Stimulated activated CD8-positive, alpha-beta memory T cell treated with anti-CD3 and anti-CD28 coated beads, Interleukin-15, amount 100 ng/mL, for 1 hour (primary cell): ENCODE data around the gene EEF1AKMT1.
"Not testable (repeated sequence)": the region's sequence is repeated elsewhere in the genome, so short reads cannot be mapped to it uniquely, and the experiment has no call there.

ENCODE experiments used
- DNase-seq: peaks from one replicate; pipeline ENCODE4 v3.0.0-alpha.2; 2020; ENCODE audit warnings: low read depth

EEF1AKMT1 gene

DNA sequence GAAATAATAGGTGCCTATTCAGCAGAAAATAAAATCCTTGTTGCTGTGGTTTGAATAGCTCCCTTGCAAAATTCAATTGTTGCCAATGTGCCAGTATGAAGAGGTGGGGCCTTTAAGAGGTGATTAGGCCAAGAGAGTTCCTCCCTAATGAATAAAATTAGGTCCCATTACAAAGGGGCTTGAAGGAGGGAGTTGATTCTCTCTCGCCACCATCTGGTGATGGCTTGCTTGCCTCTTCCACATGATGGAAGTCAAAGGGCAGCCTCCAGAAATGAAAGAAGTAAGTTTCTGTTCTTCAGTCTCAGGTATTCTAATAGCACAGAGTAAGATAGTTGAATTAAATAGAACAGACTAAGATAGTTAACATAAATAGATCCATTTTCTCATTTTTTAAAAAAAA lies 3.0 kb upstream of the EEF1AKMT1 start:
- DNase-seq = no peak

- no peak for DNase-seq
Measured at GRCh38 chr13:20775961-20776360, 2.2 kb upstream of the EEF1AKMT1 start.

DNA sequence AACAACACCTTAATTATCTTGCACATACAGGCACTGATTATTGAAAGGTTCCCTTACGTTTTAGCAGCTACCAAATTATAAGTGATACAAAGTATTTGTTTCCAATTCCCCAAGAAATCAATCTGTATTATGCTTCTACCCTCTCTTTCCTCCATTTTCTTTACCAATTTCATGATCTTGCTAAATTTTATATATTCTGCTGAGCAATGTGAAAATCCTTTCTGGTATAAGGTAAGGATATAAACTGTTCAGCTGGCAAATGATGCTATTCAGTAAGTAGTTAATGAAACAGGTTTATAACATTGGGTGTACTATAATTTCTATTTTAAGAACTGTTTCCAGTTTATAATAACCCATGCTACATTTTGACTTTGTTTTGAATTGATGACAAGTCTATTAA lies 985 bp upstream of the EEF1AKMT1 start:
- DNase-seq = no peak

DNA sequence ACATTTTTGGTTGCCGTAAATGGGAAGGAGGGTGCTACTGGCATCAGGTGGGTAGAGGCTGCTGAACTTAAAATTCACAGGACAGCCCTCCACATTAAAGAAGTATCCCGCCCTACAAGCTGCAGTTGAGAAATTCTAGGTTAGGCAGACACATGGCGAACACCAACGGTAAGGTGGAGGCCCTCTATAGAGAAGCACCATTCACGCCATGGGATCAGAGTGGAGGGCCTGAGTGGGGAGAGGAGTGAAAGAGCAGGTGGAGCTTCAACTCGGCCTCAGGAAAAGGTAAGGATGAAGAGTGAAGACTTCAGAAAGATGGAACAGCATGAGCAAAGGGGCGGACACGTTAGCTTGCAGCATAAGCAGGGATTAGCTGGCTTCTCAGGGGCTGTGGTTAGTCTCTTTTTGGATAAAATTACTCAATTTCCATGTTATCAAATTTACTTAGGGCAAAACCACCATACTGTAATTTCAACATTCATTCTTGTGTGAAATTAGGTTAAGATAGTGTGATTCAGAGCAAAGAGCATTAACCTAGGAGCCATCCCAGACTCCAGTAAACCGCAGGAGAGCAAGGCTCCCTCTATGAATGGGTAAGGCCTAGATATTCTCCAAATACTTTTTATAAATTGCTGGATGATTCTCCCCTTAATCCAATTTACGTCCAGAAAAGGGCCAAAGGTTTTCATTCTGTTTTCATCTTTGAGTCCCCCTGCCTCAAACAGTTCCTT lies 1.2 kb downstream of the EEF1AKMT1 start:
- DNase-seq = no peak

- DNase-seq = no peak
Measured at GRCh38 chr13:20769834-20770233, 3.9 kb downstream of the EEF1AKMT1 start.

- no peak for DNase-seq
Measured at GRCh38 chr13:20769091-20769490, 4.7 kb downstream of the EEF1AKMT1 start.

- no peak for DNase-seq
Measured at GRCh38 chr13:20767309-20767943, 6.3 kb downstream of the EEF1AKMT1 start.

DNA sequence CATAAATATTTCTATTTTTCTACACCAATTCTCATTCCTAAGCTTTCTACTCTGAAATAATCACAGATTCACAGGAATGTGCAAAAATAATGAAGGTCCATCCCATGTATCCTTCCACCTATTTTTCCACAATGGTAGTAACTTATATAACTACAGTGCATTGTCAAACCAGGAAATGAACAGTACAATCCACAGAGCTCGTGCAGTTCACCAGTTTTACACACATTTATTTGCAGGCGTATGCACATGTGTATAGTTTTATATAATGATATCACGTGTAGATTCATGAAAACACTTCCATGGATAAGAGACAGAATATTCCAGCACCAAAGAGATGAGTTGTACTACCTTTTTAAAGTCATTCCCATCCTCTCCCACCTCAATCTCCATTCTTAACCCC lies 12.9 kb downstream of the EEF1AKMT1 start:
- no peak for DNase-seq

DNA sequence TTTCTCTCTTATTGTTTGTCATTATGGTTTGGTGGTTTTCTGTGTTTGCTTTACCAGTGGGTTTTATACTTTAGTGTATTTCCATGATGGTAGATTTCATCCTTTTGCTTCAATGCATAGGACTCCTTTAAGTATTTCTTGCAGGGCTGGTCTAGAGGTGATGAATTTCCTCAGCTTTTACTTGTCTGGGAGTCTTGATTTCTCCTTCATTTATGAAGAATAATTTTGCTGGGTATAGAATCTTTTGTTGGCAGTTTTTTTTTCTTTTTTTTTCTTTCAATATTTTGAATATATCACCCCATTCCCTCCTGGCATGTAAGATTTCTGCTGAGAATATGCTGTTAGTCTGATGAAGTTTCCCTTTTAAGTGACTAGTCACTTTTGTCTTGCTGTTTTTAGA lies 19.8 kb downstream of the EEF1AKMT1 start:
- DNase-seq = no peak

GRCh38 chr13:20749377-20749776 lies 24.4 kb downstream of the EEF1AKMT1 start:
- DNase-seq = no peak

GRCh38 chr13:20743830-20744404 lies 29.8 kb downstream of the EEF1AKMT1 start:
- not testable (repeated sequence) for DNase-seq

DNA sequence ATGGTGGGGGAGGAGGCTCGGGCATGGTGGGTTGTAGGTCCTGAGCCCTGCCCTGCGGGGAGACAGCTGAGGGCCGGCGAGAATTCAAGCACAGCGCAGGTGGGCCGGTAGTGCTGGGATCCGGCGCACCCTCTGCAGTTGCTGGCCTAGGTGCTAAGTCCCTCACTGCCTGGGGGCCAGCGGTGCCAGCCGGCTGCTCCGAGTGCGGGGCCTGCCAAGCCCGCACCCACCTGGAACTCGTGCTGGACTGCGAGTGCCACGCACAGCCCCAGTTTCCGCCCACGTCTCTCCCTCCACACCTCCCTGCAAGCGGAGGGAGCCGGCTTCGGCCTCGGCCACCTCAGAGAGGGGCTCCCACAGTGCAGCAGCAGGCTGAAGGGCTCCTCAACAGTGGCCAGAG lies 33.7 kb downstream of the EEF1AKMT1 start:
- no peak for DNase-seq

- DNase-seq = no peak
Measured at GRCh38 chr13:20738616-20739015, 35.1 kb downstream of the EEF1AKMT1 start.

DNA sequence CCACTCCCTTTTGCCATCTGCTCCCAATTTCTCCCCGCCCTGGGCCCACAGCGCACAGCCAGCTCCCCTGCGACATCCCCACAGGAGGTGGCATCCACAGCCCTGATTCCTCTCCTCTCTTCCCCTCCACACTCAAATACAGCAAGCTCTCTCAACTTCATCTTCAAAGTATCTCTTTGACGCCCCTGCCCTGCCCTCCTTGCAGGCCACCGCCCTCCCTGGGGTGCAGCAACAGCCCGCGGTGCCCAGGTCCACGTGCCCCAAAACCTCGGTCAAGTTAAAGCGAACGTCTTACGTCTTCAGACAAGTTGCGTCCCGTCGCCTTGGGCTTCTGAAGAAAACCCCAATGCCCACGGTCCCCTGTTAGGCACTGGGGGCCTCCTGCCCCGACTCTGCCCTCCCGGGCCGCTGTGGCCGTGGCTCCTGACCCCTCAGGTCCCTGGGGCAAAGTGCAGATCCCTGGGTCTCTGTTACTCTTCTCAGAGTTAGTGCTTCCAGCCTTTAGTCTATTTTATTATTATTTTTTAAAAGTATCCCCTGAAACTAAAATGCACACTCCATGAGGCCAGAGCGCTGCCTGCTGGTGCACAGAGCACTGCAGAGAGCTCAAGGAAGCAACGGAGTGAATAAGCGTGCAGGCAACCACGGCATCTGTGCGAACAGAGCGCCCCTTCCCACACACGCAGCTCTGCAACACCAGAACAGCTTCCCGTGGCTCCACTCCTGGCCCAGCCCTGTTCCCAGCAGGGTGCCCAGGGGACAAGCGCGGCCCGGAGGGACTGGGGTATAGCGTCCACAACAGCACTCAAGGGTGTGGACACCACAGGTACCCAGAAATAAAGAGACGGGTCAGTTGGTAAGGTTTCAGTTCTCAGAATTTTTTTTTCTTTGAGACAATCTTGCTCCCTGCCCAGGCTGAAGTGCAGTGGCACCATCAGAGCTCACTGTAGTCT lies 43.9 kb downstream of the EEF1AKMT1 start:
- DNase-seq = no peak

- no peak for DNase-seq
Measured at GRCh38 chr13:20728579-20729311, 45.0 kb downstream of the EEF1AKMT1 start.

DNA sequence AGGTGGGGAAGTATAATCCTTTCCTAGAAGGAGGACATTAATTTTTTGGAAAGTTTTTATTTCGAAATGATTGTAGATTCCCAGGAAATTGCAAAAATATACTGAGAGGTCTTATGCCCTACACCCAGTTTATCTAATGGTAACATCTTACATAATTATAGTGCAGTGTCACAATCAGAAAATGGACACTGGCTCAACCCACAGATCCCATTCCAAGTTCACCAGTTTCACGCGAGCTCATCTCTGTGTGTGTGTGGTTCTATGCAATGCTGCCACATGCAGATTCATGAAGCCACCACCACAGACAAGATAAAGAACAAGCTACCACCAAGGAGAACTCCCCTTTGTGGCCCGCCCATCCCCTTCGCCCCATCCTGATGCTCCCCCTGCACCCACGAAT lies 45.9 kb downstream of the EEF1AKMT1 start:
- no peak for DNase-seq

- DNase-seq = no peak
Measured at GRCh38 chr13:20721454-20722357, 52.1 kb downstream of the EEF1AKMT1 start.

DNA sequence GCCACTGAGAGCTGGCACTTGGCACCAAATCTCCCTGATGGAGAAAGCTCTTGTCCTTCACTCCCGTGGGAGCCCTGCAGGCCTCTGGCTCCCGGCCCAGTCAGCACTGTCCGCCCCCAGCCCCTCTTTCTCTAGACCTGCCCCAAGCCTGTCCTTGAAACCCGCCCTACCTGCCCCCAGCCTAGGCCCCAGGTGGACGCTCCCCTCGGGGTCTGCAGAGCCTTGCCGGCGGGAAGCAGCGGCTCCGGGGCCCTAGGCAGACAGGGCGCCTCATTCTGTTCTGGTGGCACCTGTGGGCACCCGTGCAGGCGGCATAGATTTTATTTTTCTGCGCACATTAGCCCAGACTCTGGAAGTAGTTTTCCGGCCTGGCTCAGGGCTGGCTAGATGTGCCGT lies 52.7 kb downstream of the EEF1AKMT1 start:
- DNase-seq = no peak

- DNase-seq = no peak
Measured at GRCh38 chr13:20720499-20720898, 53.3 kb downstream of the EEF1AKMT1 start.

DNA sequence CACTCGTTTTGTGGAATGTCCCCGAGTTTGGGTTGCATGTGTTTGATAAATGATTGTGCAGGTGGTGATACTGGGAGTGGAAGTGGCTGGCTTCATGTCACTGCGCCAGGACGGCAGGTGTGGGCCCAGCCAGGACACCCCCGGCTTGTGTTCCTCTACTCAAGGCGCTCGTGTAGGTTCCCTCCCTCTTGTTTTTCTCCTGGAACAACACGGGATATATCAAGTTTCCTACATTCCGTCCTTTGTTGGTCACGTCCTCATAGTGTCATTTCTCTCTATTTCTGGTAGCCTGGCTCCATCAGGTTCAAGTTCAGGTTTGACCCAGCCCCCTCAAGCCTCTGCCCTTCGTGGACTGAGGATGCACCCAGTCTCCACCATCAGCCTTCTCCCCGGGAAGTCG lies 54.0 kb downstream of the EEF1AKMT1 start:
- DNase-seq = no peak
